Esophagus muscularis mucosa (tissue), 3 donors: ENCODE measurements around the gene NRXN2.

ENCODE experiments used
- POLR2A ChIP-seq: fragments of 450-650 bp; IDR thresholded peaks from one replicate; pipeline ENCODE4 v1.6.1; 2017; ENCODE audit warnings: antibody characterized with exemption, moderate library complexity, mild to moderate bottlenecking, low read depth
- POLR2AphosphoS5 ChIP-seq, 2 donors: sonication (generic); formaldehyde crosslinking; IDR thresholded peaks; one replicate each; pipeline ENCODE4 v1.6.1; 2017; ENCODE audit warnings: antibody characterized with exemption in 2 of 2
- TF ChIP-seq, protein P1 (sequence below), 3 experiments: fragments of 200-600 bp in 2 of 3; fragments of 450-650 bp in 1 of 3; sonication (generic) in 2 of 3; IDR thresholded peaks; one replicate each; pipeline ENCODE4 v1.5.1; 2017 to 2019; ENCODE audit warnings: antibody characterized with exemption in 3 of 3, mild to moderate bottlenecking in 2 of 3, moderate library complexity in 1 of 3

DNA sequence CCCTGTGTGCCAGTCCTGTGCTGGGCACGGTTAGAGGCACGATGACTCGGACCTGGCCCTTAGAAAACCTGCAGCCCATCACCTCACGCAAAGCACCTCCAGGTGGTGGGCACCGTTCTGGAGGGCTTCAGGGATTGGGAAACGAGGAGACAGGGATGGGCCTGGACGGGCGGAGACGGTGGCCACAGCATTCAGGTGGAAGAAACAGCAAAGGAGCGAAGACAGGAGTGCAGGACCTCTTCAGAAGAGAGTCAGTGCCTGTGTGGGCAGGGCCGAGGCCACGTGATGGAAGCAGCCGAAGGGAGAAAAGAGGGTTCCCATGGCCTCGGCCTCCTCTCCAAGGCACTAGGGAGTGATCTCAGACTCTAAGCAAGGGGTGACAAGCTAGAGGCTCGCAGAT lies 140.1 kb downstream of the NRXN2 start:
- TF ChIP-seq, protein P1, sequence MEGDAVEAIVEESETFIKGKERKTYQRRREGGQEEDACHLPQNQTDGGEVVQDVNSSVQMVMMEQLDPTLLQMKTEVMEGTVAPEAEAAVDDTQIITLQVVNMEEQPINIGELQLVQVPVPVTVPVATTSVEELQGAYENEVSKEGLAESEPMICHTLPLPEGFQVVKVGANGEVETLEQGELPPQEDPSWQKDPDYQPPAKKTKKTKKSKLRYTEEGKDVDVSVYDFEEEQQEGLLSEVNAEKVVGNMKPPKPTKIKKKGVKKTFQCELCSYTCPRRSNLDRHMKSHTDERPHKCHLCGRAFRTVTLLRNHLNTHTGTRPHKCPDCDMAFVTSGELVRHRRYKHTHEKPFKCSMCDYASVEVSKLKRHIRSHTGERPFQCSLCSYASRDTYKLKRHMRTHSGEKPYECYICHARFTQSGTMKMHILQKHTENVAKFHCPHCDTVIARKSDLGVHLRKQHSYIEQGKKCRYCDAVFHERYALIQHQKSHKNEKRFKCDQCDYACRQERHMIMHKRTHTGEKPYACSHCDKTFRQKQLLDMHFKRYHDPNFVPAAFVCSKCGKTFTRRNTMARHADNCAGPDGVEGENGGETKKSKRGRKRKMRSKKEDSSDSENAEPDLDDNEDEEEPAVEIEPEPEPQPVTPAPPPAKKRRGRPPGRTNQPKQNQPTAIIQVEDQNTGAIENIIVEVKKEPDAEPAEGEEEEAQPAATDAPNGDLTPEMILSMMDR (IDR thresholded peaks at IDR 0.05): no peak
- TF ChIP-seq POLR2A (no peak), POLR2AphosphoS5 (IDR thresholded peaks at IDR 0.05) (no peak)
